NCI-H345 treated with DMSO at 0.1 percent for 48 hours (cell line): ENCODE measurements around the gene FCGR1A.
"Not testable (repeated sequence)": the region's sequence is repeated elsewhere in the genome, so short reads cannot be mapped to it uniquely, and the experiment has no call there.

ENCODE experiments used
- DNase-seq: peaks from one replicate; lab custom pipeline; 2025; ENCODE audit not compliant: unreplicated experiment; lab: John Stamatoyannopoulos, UW

Gene FCGR1A

GRCh38 chr1:149775510-149776147, 6.9 kb upstream of the FCGR1A start:
- DNase-seq, result not testable (repeated sequence)

GRCh38 chr1:149777084-149777483, 5.4 kb upstream of the FCGR1A start:
- not testable (repeated sequence) for DNase-seq

- DNase-seq, result not testable (repeated sequence)
Observed at GRCh38 chr1:149778313-149778712, 4.2 kb upstream of the FCGR1A start.

GRCh38 chr1:149781413-149781984, 995 bp upstream of the FCGR1A start:
- not testable (repeated sequence) for DNase-seq

GRCh38 chr1:149783289-149783688, 795 bp downstream of the FCGR1A start:
- DNase-seq, result not testable (repeated sequence)

- DNase-seq, result not testable (repeated sequence)
Observed at GRCh38 chr1:149783868-149784267, 1.4 kb downstream of the FCGR1A start.

- DNase-seq, result not testable (repeated sequence)
Observed at GRCh38 chr1:149787688-149788451, 5.4 kb downstream of the FCGR1A start.

- DNase-seq, result peak; percentile 53
Observed at GRCh38 chr1:149792502-149792901, 10.0 kb downstream of the FCGR1A start.

- DNase-seq, result peak; percentile 72
Observed at GRCh38 chr1:149792912-149793515, 10.5 kb downstream of the FCGR1A start.

GRCh38 chr1:149793885-149794284, 11.4 kb downstream of the FCGR1A start:
- not testable (repeated sequence) for DNase-seq

GRCh38 chr1:149801628-149802027, 19.1 kb downstream of the FCGR1A start:
- not testable (repeated sequence) for DNase-seq

- not testable (repeated sequence) for DNase-seq
Observed at GRCh38 chr1:149804417-149805080, 22.1 kb downstream of the FCGR1A start.

- DNase-seq, result not testable (repeated sequence)
Observed at GRCh38 chr1:149810697-149811405, 28.4 kb downstream of the FCGR1A start.

- not testable (repeated sequence) for DNase-seq
Observed at GRCh38 chr1:149811514-149811889, 29.0 kb downstream of the FCGR1A start.

GRCh38 chr1:149811890-149812829, 29.7 kb downstream of the FCGR1A start:
- DNase-seq, result peak; percentile 98

- peak; percentile 97 for DNase-seq
Observed at GRCh38 chr1:149812893-149813801, 30.7 kb downstream of the FCGR1A start.

GRCh38 chr1:149820387-149820786, 37.9 kb downstream of the FCGR1A start:
- DNase-seq, result not testable (repeated sequence)

- DNase-seq, result not testable (repeated sequence)
Observed at GRCh38 chr1:149826555-149826954, 44.1 kb downstream of the FCGR1A start.
